Glutamatergic neuron (in vitro differentiated cells): ENCODE data around the gene TFR2. TPM values are rescaled to one million over a fixed set of nuclear protein-coding genes. Genes with fewer than 3 reads are reported as not detected.

Experiments used
- DNase-seq: peaks from one replicate; pipeline ENCODE4 v3.0.0; 2022
- H3K27ac Mint-ChIP-seq: one replicate; pipeline ENCODE4 v1.8.0; 2020; ENCODE audit warnings: mild to moderate bottlenecking, mixed read lengths, inconsistent platforms; ENCODE audit not compliant: unreplicated experiment
- H3K27me3 Mint-ChIP-seq: one replicate; pipeline ENCODE4 v1.8.0; 2020; ENCODE audit warnings: mild to moderate bottlenecking, moderate library complexity, mixed read lengths, inconsistent platforms; ENCODE audit not compliant: unreplicated experiment
- H3K36me3 Mint-ChIP-seq: one replicate; pipeline ENCODE4 v1.8.0; 2020; ENCODE audit warnings: mild to moderate bottlenecking, mixed read lengths, inconsistent platforms; ENCODE audit not compliant: unreplicated experiment
- H3K4me1 Mint-ChIP-seq: one replicate; pipeline ENCODE4 v1.8.0; 2020; ENCODE audit warnings: mild to moderate bottlenecking, low read depth, mixed read lengths, inconsistent platforms; ENCODE audit not compliant: unreplicated experiment
- H3K4me3 Mint-ChIP-seq: one replicate; pipeline ENCODE4 v1.8.0; 2020; ENCODE audit warnings: mild to moderate bottlenecking, mixed read lengths, inconsistent platforms; ENCODE audit not compliant: unreplicated experiment
- H3K9me3 Mint-ChIP-seq: one replicate; pipeline ENCODE4 v1.8.0; 2020; ENCODE audit warnings: mild to moderate bottlenecking, moderate library complexity, mixed read lengths, inconsistent platforms; ENCODE audit not compliant: unreplicated experiment
- total RNA-seq: library from RNA; stranded (reverse); fragmentation: NEBNext Ultra II Directional; extraction: Animal tissue kit (Norgen Biotek cat#: 25700); gene quantifications from one replicate; pipeline ENCODE4 v1.2.1, GENCODE V29; 2021; ENCODE audit not compliant: unreplicated experiment
- TF ChIP-seq, protein P1 (sequence below): fragments of 200-600 bp; sonication (generic); IDR thresholded peaks from one replicate; pipeline ENCODE4 v1.5.0; 2021; ENCODE audit not compliant: partially characterized antibody, unreplicated experiment

The TFR2 gene
- total RNA-seq, 1 donor from 2014 or later, result 5.1 TPM

DNA sequence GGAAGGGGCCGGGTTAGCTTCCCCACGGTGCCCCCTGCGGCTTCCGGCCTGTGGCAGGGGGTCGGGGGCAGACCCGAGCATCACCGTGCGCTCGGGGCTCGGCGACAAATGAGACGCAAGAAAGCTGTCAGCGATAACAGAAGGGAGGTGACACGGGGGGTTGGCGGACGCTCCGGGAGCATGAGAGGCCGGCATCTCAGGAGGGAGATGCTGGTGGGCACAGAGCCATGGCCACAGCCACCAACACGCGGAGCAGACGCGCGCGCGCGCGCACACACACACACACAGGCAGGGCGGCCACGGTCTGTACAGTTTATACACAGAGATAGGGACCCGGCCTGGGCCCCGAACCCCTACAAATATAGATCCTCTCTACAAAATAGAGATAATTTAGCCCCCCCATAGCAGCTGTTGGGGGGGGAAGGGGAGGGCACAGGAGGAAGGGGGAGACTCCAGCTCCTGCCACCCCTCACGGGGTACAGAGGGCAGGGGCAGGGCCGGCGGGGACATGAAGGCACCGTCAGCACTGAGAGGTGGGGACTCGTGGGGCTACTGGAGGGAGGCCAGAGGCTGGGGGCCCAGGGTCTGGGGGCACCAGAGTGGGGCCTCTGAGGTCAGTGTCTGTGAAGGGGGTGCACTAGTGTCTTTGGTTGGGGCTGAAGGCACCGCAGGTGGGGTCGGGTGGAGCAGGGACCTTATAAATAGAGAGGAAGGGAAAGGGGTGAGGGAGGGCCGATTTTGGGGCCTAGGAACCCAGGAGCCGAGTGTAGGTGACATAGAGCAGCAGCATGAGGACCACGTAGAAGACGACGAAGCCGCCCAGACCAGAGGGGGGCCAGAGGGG is 66.8 kb downstream of the TFR2 start:
- no peaks in the 10 kb centered on the region for H3K36me3 Mint-ChIP-seq
- TF ChIP-seq, protein P1, sequence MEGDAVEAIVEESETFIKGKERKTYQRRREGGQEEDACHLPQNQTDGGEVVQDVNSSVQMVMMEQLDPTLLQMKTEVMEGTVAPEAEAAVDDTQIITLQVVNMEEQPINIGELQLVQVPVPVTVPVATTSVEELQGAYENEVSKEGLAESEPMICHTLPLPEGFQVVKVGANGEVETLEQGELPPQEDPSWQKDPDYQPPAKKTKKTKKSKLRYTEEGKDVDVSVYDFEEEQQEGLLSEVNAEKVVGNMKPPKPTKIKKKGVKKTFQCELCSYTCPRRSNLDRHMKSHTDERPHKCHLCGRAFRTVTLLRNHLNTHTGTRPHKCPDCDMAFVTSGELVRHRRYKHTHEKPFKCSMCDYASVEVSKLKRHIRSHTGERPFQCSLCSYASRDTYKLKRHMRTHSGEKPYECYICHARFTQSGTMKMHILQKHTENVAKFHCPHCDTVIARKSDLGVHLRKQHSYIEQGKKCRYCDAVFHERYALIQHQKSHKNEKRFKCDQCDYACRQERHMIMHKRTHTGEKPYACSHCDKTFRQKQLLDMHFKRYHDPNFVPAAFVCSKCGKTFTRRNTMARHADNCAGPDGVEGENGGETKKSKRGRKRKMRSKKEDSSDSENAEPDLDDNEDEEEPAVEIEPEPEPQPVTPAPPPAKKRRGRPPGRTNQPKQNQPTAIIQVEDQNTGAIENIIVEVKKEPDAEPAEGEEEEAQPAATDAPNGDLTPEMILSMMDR, result no peak
- peaks cover 13% of the 10 kb centered on the region for H3K27me3 Mint-ChIP-seq
- H3K4me1 Mint-ChIP-seq, result peaks cover 2% of the 10 kb centered on the region
- no peak for DNase-seq
- no peak overlapping the region for H3K27ac Mint-ChIP-seq
- no peaks in the 10 kb centered on the region for H3K9me3 Mint-ChIP-seq
- H3K4me3 Mint-ChIP-seq, result no peak overlapping the region

DNA sequence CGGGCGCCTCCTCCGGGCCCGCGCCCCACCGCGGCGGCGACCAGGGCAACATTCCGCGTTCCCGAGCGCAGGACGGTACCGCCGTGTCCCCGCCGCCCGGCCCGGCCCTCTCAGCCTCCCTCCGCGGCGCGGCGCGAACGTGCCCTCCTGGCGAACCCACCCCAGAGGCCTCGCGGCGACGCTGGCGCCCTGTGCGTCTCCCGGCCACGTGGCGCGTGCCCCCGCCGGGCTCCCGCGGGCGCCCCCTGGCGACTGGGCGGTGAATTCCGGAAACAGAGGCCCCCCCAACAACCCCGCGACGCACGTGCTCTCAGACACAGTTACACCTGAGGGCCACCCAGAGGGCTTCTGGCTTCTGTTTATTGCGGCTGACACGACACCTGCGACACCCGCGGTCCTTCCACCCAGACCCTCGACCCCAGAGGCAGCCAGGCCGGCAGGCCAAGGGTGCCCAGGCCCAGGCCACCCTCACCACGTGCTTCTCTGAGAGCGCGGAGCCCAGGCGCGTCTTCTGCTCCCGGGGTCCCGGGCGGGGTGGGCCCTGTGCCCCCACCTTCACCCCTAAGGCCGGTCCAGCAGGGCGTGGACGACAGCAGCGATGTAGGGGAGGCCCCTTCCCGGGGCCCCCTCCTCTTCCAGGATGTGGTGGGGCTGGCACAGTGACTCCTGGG is 67.5 kb downstream of the TFR2 start, which contains the start of gene SAP25:
Gene SAP25 (minus strand): TSS at position 210 of the 671 bp plus-strand sequence. CDS start 158 bp downstream, at position 52.
- H3K4me1 Mint-ChIP-seq, result peaks cover 2% of the 10 kb centered on the region
- H3K27me3 Mint-ChIP-seq, result peaks cover 19% of the 10 kb centered on the region
- no peaks in the 10 kb centered on the region for H3K36me3 Mint-ChIP-seq
- no peak within 1 kb of the TSS for H3K4me3 Mint-ChIP-seq
- DNase-seq, result no peak
- TF ChIP-seq, protein P1, result peak; percentile 25
- no peaks in the 10 kb centered on the region for H3K9me3 Mint-ChIP-seq
- H3K27ac Mint-ChIP-seq, result no peak within 1 kb of the TSS

DNA sequence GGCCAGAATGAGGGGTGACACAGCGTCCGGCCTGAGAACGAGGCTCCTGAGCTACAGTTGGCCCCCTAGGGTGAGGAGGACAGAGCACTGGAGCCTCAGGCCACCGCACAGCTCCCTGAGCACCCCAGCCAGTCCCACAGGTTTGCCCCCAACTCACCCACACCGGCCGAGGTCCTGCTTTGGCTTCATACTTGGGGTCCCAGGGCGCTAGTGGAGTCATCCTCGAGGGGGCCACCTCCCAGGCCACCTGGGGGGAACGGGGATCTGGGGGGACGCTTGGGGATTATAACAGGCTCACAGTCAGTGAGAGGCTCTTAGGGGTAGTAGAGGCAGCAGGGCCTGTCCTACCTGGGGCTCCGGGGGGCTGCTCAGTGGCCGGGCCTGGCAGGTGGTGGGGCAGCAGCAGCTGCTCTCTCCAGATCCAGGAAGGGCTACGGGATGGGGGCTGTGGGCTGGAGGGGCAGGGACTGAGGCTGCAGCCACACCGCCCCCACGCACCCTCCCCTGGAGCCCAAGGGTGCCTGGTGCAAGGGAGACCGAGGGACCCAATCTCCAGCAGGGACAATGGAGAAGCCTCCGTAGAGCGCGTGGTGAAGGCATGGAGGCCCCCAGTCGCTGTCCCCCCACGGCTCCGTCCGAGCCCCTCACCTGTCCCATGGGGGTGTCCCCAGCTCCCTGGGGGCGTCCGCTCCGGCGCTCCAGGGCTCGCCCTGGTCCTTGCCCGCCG is 68.2 kb downstream of the TFR2 start:
- Mint-ChIP-seq H3K27ac (no peak overlapping the region), H3K9me3 (peaks cover 2% of the 10 kb centered on the region), H3K27me3 (peaks cover 20% of the 10 kb centered on the region), H3K36me3 (no peaks in the 10 kb centered on the region), H3K4me1 (peaks cover 2% of the 10 kb centered on the region), H3K4me3 (no peak overlapping the region)
- TF ChIP-seq, protein P1, result no peak
- DNase-seq, result no peak

DNA sequence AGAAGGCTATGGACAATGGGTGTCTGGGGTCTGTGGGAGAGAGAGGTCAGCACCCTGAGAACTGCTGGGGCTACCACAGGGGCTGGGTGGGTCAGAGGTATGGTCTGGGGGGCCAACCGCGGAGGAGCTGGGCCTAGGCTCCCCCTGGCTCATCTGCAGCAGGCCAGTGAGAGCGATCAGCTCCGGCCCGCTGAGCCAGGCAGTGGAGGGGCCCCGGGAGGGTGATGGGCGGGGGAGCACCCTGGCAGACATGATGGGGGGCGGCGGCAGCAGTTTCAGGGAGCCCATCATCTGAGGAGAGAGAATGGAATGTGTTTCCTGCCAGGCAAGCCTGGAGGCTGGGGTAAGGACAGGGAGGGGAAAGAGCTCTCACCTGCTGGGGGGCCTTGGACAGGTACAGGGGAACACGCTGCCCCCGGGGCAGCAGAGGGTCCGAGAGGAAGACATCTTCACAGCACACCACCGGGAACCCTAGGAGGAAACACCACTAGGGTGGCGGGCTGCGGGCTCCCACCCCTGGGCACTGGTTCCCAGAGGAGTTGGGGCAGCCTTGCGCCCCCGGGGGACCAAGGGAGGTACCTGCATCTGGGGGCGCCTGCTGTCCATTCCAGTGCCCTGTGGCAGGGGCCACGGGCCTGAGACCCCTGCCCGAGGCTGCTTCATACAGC is 68.9 kb downstream of the TFR2 start:
- H3K9me3 Mint-ChIP-seq, result peaks cover 2% of the 10 kb centered on the region
- peaks cover 20% of the 10 kb centered on the region for H3K27me3 Mint-ChIP-seq
- H3K36me3 Mint-ChIP-seq, result no peaks in the 10 kb centered on the region
- TF ChIP-seq, protein P1, result no peak
- H3K4me1 Mint-ChIP-seq, result peaks cover 4% of the 10 kb centered on the region
- DNase-seq, result no peak
- no peak overlapping the region for H3K4me3 Mint-ChIP-seq
- H3K27ac Mint-ChIP-seq, result no peak overlapping the region
